SU-DHL-6 (cell line): ENCODE measurements around the gene SEMA6D.

Experiments used
- H2AFZ ChIP-seq: fragments of 200-600 bp; sonication (generic); 2 replicates; pipeline ENCODE4 v1.6.1; 2014; ENCODE audit warnings: low read depth, mild to moderate bottlenecking, moderate library complexity, mixed read lengths, antibody characterized with exemption, low read length; ENCODE audit not compliant: severe bottlenecking
- H3F3A ChIP-seq: fragments of 200-600 bp; shearing (Covaris generic); 2 replicates; pipeline ENCODE4 v1.6.0; 2016; ENCODE audit warnings: antibody characterized with exemption, mild to moderate bottlenecking; ENCODE audit not compliant: insufficient read depth
- H3K27ac ChIP-seq: fragments of 200-600 bp; sonication (generic); 2 replicates; pipeline ENCODE4 v1.5.1; 2016; ENCODE audit warnings: low read depth, mild to moderate bottlenecking, low read length, moderate library complexity, mixed read lengths
- H3K27me3 ChIP-seq: fragments of 200-600 bp; sonication (generic), shearing (Covaris generic); 2 replicates; pipeline ENCODE4 v1.6.0; 2014; ENCODE audit warnings: mild to moderate bottlenecking, low read length
- H3K36me3 ChIP-seq: fragments of 200-600 bp; sonication (generic); 2 replicates; pipeline ENCODE4 v1.6.1; 2014; ENCODE audit warnings: mild to moderate bottlenecking, low read length, mixed read lengths
- H3K4me2 ChIP-seq: fragments of 300-600, 200-600 bp; shearing (Covaris generic), sonication (generic); 2 replicates; pipeline ENCODE4 v1.6.0; 2014; ENCODE audit warnings: low read length, low read depth, mild to moderate bottlenecking; ENCODE audit not compliant: poor library complexity, severe bottlenecking
- H3K4me3 ChIP-seq: fragments of 200-600 bp; sonication (generic); 2 replicates; pipeline ENCODE4 v1.5.1; 2014; ENCODE audit warnings: antibody characterized with exemption, low read length, mild to moderate bottlenecking, mixed read lengths; ENCODE audit not compliant: insufficient read depth, poor library complexity, severe bottlenecking
- H3K79me2 ChIP-seq: fragments of 200-600 bp; sonication (generic); 2 replicates; pipeline ENCODE4 v1.6.1; 2014; ENCODE audit warnings: mild to moderate bottlenecking, low read length, moderate library complexity; ENCODE audit not compliant: insufficient read depth
- H3K9ac ChIP-seq: fragments of 200-600 bp; sonication (generic); 2 replicates; pipeline ENCODE4 v1.7.0; 2014; ENCODE audit warnings: mild to moderate bottlenecking, low read length
- H3K9me2 ChIP-seq: fragments of 200-600 bp; sonication (generic); replicated peaks from 2 replicates; pipeline ENCODE4 v1.6.1; 2014; ENCODE audit warnings: low read length; ENCODE audit not compliant: insufficient read depth
- H3K9me3 ChIP-seq: fragments of 200-600 bp; sonication (generic); 2 replicates; pipeline ENCODE4 v1.6.1; 2014; ENCODE audit warnings: low read length, mixed read lengths; ENCODE audit not compliant: insufficient read depth
- H4K20me1 ChIP-seq: fragments of 200-600 bp; sonication (generic); 2 replicates; pipeline ENCODE4 v1.6.1; 2014; ENCODE audit warnings: low read depth, mild to moderate bottlenecking, antibody characterized with exemption, low read length, moderate library complexity, mixed read lengths
- EZH2phosphoT487 ChIP-seq: fragments of 200-600 bp; sonication (generic), shearing (Covaris generic); conservative IDR thresholded peaks from 2 replicates; pipeline ENCODE4 v1.6.1; 2018; ENCODE audit warnings: mild to moderate bottlenecking, antibody characterized with exemption, low read length, moderate library complexity, mixed read lengths
- TF ChIP-seq, protein P1 (sequence below): fragments of 200-600 bp; sonication (generic); IDR thresholded peaks from one replicate; pipeline ENCODE4 v1.5.1; 2017; ENCODE audit warnings: antibody characterized with exemption, mild to moderate bottlenecking, low read length, moderate library complexity; ENCODE audit not compliant: insufficient read depth, poor library complexity, severe bottlenecking

The SEMA6D gene

DNA sequence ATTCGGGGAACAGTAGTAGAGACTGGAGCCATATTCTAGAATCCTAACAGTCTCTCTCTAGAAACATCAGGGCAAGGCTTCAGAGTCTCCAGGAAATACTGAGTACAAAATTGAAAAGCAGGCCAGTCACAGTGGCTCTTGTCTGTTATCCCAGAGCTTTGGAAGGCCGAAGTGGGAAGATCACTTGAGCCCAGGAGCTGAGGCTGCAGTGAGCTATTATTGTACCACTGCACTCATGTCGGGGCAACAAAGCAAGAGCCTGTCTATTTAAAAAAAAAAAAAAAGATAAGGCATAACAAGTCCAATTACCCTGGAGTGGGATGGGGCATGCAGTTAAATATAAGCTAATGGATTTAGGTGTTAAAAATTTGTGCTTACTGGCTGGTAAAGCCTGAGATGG is 79.0 kb downstream of the SEMA6D start:
- Histone ChIP-seq H3K36me3 (no peaks in the 10 kb centered on the region), H4K20me1 (no peaks in the 10 kb centered on the region), H3K4me2 (no peak overlapping the region), H3K4me3 (no peak overlapping the region), H3K9me3 (no peaks in the 10 kb centered on the region), H3K9me2 (no peaks in the 10 kb centered on the region), H3K9ac (no peak overlapping the region), H3K27ac (no peak overlapping the region), H3F3A (no peaks in the 10 kb centered on the region), H2AFZ (no peak overlapping the region), H3K27me3 (no peaks in the 10 kb centered on the region), H3K79me2 (no peaks in the 10 kb centered on the region)
- no peak for TF ChIP-seq EZH2phosphoT487
- TF ChIP-seq, protein P1, sequence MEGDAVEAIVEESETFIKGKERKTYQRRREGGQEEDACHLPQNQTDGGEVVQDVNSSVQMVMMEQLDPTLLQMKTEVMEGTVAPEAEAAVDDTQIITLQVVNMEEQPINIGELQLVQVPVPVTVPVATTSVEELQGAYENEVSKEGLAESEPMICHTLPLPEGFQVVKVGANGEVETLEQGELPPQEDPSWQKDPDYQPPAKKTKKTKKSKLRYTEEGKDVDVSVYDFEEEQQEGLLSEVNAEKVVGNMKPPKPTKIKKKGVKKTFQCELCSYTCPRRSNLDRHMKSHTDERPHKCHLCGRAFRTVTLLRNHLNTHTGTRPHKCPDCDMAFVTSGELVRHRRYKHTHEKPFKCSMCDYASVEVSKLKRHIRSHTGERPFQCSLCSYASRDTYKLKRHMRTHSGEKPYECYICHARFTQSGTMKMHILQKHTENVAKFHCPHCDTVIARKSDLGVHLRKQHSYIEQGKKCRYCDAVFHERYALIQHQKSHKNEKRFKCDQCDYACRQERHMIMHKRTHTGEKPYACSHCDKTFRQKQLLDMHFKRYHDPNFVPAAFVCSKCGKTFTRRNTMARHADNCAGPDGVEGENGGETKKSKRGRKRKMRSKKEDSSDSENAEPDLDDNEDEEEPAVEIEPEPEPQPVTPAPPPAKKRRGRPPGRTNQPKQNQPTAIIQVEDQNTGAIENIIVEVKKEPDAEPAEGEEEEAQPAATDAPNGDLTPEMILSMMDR, result no peak

DNA sequence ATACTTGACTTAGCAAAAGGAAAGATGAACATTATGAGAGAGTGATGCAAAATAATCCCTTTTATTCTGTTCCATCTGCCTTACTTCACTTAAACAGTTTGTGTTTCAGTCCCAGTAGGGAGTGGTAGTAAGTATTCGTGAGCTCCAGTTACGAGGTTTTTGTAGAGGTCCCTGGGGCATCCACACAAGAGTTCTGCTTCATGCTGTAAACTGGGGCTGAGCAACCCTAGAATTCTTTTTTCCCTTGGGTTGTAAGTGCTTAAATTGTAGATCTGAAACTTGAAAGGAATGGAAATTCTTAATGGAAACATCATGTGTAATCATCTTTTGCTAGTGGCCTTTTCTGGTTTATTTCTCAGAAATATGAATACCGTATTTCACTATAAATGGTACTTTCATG is 79.5 kb downstream of the SEMA6D start:
- H3K9me2 ChIP-seq, result no peaks in the 10 kb centered on the region
- no peak overlapping the region for H3K9ac ChIP-seq
- H3F3A ChIP-seq, result no peaks in the 10 kb centered on the region
- no peak overlapping the region for H2AFZ ChIP-seq
- H3K27ac ChIP-seq, result no peak overlapping the region
- no peaks in the 10 kb centered on the region for H3K79me2 ChIP-seq
- no peak for TF ChIP-seq EZH2phosphoT487
- TF ChIP-seq, protein P1, result no peak
- H3K4me3 ChIP-seq, result no peak overlapping the region
- no peaks in the 10 kb centered on the region for H4K20me1 ChIP-seq
- no peaks in the 10 kb centered on the region for H3K36me3 ChIP-seq
- no peaks in the 10 kb centered on the region for H3K9me3 ChIP-seq
- no peak overlapping the region for H3K4me2 ChIP-seq
- H3K27me3 ChIP-seq, result no peaks in the 10 kb centered on the region

DNA sequence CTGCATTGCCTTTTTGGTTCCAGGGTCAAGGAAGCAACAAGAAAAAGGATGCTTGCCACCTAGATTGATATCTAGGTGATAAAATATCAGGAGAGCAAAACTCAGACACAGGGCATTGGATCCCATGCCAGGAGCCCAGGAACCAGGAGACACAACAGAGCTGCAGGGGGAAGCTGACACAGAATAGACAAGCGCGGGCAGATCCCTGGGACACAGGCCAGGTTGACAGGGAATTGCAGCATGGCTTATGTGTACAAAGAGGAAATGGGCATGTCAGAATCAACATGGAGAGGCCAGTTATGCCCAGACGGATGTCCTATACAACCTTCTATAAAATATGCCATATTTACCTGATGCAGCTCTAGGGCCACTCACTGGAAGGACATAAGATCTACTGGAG is 84.2 kb downstream of the SEMA6D start:
- Histone ChIP-seq H3K9me3 (no peaks in the 10 kb centered on the region), H3K36me3 (no peaks in the 10 kb centered on the region), H3F3A (no peaks in the 10 kb centered on the region), H3K9ac (no peak overlapping the region), H3K4me2 (no peak overlapping the region), H3K4me3 (no peak overlapping the region), H3K9me2 (no peaks in the 10 kb centered on the region), H3K27me3 (no peaks in the 10 kb centered on the region), H2AFZ (no peak overlapping the region), H3K79me2 (no peaks in the 10 kb centered on the region), H3K27ac (no peak overlapping the region), H4K20me1 (no peaks in the 10 kb centered on the region)
- TF ChIP-seq EZH2phosphoT487, result no peak

DNA sequence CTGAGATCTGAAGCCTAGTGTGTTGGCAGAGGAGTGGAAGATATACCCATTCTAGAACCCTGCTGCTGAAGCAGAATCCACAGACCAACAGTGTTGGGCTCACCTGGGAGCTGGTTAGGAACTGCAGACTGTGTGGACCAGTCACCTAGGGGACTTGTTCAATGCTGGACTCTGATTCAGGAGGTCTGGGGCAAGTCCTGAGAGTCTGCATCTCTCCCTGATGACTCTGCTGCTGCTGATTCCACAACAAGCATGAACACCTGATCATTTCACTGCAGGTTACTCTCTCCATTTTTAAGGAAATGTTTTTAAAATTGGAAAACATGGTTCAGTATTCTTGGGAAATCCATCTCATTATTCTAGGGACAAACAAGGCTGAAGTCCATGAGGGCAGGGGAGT is 84.9 kb downstream of the SEMA6D start:
- Histone ChIP-seq H3K4me3 (no peak overlapping the region), H3K4me2 (no peak overlapping the region), H3K9me3 (no peaks in the 10 kb centered on the region), H3K79me2 (no peaks in the 10 kb centered on the region), H3K27me3 (no peaks in the 10 kb centered on the region), H3F3A (no peaks in the 10 kb centered on the region), H3K9me2 (no peaks in the 10 kb centered on the region), H3K27ac (no peak overlapping the region), H3K36me3 (no peaks in the 10 kb centered on the region), H2AFZ (no peak overlapping the region), H4K20me1 (no peaks in the 10 kb centered on the region), H3K9ac (no peak overlapping the region)
- TF ChIP-seq EZH2phosphoT487, result no peak
- TF ChIP-seq, protein P1, result no peak
